ENCODE results near the gene SLC8A3. TPM values are rescaled to one million over a fixed set of nuclear protein-coding genes. Genes with fewer than 3 reads are reported as not detected.

The SLC8A3 gene
- total RNA-seq, 4 donors from 2014 or later = 0.34 to 1.6 (median 0.73) TPM

DNA sequence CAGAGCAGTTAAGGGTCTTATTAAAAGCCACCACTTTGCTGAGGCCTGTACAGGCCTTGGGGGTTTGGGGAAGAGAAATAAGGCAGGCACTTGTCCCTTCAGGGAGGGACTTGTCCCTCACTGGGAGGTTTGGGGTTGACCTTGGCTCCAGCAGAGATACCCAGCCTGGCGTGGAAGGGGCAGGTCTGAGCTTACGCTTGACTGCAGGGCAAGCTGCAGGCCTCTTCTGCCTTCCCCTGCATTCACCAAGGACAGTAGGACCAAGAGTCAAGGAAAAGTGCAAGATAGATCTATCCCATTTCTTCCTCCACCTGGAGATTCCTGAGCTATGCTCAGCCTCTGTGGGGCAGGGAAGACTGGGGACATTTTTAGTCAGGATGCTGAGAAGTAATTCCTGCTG lies 155.2 kb downstream of the SLC8A3 start:
- 84 to 94% methylated on average over 2 of the region's 2 CpGs for WGBS, 2 donors
- no peak for DNase-seq (ENCODE audit: low spot score in 2 of 2)
- no peak overlapping the region for H3K4me3 ChIP-seq (ENCODE audit: low read depth, poor library complexity, severe bottlenecking)
- intact Hi-C loops (cut with DNase I; ENCODE audit: low total_unique reads) = no loop called here
- TF ChIP-seq, protein P1, sequence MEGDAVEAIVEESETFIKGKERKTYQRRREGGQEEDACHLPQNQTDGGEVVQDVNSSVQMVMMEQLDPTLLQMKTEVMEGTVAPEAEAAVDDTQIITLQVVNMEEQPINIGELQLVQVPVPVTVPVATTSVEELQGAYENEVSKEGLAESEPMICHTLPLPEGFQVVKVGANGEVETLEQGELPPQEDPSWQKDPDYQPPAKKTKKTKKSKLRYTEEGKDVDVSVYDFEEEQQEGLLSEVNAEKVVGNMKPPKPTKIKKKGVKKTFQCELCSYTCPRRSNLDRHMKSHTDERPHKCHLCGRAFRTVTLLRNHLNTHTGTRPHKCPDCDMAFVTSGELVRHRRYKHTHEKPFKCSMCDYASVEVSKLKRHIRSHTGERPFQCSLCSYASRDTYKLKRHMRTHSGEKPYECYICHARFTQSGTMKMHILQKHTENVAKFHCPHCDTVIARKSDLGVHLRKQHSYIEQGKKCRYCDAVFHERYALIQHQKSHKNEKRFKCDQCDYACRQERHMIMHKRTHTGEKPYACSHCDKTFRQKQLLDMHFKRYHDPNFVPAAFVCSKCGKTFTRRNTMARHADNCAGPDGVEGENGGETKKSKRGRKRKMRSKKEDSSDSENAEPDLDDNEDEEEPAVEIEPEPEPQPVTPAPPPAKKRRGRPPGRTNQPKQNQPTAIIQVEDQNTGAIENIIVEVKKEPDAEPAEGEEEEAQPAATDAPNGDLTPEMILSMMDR (IDR thresholded peaks at IDR 0.05) = no peak
- TF ChIP-seq POLR2A (IDR thresholded peaks at IDR 0.05) = no peak

DNA sequence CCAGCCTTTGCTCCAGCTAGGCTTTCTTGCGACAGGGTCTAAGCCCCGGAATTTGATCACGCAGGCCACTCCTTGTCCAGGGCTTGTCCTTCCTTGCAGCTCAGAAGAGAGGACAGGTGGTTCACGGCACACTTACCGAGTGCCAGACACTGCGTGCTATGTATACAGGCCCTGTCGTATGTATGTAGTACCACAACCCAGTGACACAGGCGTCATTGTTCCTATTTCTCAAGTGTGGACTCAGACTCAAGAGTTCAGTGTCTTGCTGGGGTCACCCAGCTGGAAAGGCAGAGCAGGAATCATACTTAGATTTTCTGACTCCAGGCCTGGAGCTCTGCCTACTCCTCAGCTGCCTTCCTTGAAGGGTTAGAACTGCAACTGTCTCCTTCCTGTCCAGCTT lies 155.6 kb downstream of the SLC8A3 start:
- DNase-seq (ENCODE audit: low spot score in 2 of 2) = no peak
- WGBS, 2 donors = 87 to 92% methylated on average over 8 of the region's 8 CpGs
- intact Hi-C loops (cut with DNase I; ENCODE audit: low total_unique reads) = no loop called here
- no peak overlapping the region for H3K4me3 ChIP-seq (ENCODE audit: low read depth, poor library complexity, severe bottlenecking)
- TF ChIP-seq, protein P1 (IDR thresholded peaks at IDR 0.05) = no peak

DNA sequence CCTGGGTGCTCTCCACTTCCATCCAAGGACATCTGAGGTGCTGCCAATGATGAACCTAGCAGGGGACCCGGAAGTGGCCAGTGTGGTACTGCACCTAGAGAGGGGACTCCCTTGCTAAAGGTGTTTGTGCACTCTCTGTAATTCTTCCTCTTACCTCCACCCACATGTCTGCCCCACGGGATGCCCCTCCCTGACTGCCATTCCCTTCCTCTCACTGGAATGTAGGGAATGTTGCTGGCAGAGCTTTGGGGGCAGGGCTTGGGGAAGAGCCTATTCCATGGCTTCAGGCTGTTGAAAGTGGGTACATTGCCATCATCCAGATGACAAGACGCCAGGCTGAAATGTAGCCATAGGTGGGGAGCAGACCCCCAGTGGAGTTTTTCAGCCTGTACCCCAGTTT lies 156.3 kb downstream of the SLC8A3 start:
- no peak overlapping the region for H3K4me3 ChIP-seq (ENCODE audit: low read depth, poor library complexity, severe bottlenecking)
- intact Hi-C loops (cut with DNase I; ENCODE audit: low total_unique reads) = no loop called here
- TF ChIP-seq POLR2A (IDR thresholded peaks at IDR 0.05) = no peak
- TF ChIP-seq, protein P1 (IDR thresholded peaks at IDR 0.05) = no peak
- 28 to 39% methylated on average over 3 of the region's 3 CpGs for WGBS, 2 donors
- no peak for DNase-seq (ENCODE audit: low spot score in 2 of 2)

DNA sequence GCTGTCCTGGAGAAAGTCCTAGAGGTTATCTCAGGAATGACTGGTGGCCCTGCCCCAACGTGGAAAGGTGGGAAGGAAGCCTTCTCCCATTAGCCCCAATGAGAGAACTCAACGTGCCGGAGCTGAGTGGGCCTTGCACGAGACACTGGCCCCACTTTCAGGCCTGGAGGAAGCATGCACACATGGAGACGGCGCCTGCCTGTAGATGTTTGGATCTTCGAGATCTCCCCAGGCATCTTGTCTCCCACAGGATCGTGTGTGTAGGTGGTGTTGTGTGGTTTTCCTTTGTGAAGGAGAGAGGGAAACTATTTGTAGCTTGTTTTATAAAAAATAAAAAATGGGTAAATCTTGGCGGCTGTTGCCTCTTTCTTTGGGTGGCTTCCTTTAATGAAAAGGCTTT lies 156.7 kb downstream of the SLC8A3 start:
- no peak overlapping the region for H3K4me3 ChIP-seq (ENCODE audit: low read depth, poor library complexity, severe bottlenecking)
- intact Hi-C loops (cut with DNase I; ENCODE audit: low total_unique reads) = no loop called here
- TF ChIP-seq, protein P1 (IDR thresholded peaks at IDR 0.05) = no peak
- TF ChIP-seq POLR2A (IDR thresholded peaks at IDR 0.05) = no peak
- DNase-seq (ENCODE audit: low spot score in 2 of 2) = no peak
- WGBS, 2 donors = 67 to 78% methylated on average over 9 of the region's 9 CpGs

DNA sequence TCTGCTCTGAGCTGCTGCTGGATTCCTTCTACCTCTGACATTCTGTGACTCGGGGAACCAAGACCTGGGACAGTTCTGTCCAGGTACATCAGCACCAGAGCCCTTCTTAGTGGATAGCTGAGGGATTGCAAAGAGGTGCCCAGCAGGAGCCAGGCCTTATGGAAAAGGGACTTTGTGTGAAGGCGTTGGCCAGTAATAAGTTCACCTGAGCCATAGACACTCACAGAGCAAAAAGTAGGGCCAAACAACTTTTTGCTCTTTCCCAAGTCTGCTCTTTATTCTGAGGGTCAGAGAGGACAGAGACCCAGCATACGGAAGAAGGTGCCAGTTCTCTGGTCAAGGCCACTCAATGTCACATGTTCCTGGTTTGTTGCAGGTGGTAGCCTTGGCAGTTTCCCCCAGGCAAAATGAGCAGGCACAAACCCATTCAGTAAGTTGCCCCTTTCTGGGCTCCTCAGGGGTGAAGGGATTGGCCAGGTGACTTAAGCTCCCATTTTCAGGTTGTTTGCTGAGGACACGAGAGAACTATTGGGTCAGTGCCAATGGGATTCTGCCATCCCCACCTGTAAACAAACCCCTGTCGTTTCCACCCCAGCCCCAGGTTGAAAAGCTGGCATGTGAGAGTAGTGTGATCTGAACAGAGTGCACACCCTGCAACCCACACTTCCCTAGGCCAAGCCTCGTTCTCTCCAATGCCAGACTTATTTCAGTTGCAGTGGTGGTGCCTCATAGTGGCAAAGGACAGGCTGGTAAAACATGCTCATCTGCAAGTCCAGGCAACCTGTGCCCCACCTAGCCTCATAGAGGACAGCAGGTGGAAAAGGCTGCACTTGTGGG lies 159.2 kb downstream of the SLC8A3 start:
- intact Hi-C loops (cut with DNase I; ENCODE audit: low total_unique reads) = loop anchor here (5.0 kb wide), 1 partner anchor 212 kb away; no protein-coding TSS in a partner anchor
- peak in 1 of 2 donors; percentile 48 for DNase-seq (ENCODE audit: low spot score in 2 of 2)
- 60 to 61% methylated on average over 6 of the region's 6 CpGs for WGBS, 2 donors
- TF ChIP-seq, protein P1 (IDR thresholded peaks at IDR 0.05) = no peak
- TF ChIP-seq POLR2A (IDR thresholded peaks at IDR 0.05) = no peak
- H3K4me3 ChIP-seq (ENCODE audit: low read depth, poor library complexity, severe bottlenecking) = no peak overlapping the region
